HL-60/S4 treated with phorbol 12-myristate 13-acetate at 8.2 ng/mL for 4 days and 3 days (cell line): ENCODE data around the gene POLR2I.
"Not testable (repeated sequence)": the region's sequence is repeated elsewhere in the genome, so short reads cannot be mapped to it uniquely, and the experiment has no call there.

Experiments
- in situ Hi-C: fragments of 300-500 bp; cut with MboI; formaldehyde crosslinking; loops from 2 replicates; pipeline ENCODE4 v1.15.0; 2022; ENCODE audit warnings: low sequenced_read_pairs

The POLR2I gene

GRCh38 chr19:36134867-36135266 is 20.2 kb upstream of the POLR2I start:
- in situ Hi-C loops, result not testable (repeated sequence)

GRCh38 chr19:36131221-36131620 is 16.5 kb upstream of the POLR2I start:
- in situ Hi-C loops, result not testable (repeated sequence)

- in situ Hi-C loops, result no loop called here
Observed at GRCh38 chr19:36128392-36128736, 13.7 kb upstream of the POLR2I start.

GRCh38 chr19:36125557-36125956 is 10.9 kb upstream of the POLR2I start:
- in situ Hi-C loops, result no loop called here

GRCh38 chr19:36121486-36122124 is 6.9 kb upstream of the POLR2I start:
- in situ Hi-C loops, result no loop called here

- in situ Hi-C loops, result no loop called here
Observed at GRCh38 chr19:36120984-36121358, 6.3 kb upstream of the POLR2I start.

GRCh38 chr19:36120092-36120983 is 5.7 kb upstream of the POLR2I start:
- in situ Hi-C loops, result no loop called here

- in situ Hi-C loops, result no loop called here
Observed at GRCh38 chr19:36116344-36116637, 1.6 kb upstream of the POLR2I start.

- in situ Hi-C loops, result no loop called here
Observed at GRCh38 chr19:36115453-36116343, 1.0 kb upstream of the POLR2I start, which contains the start of gene TBCB. Gene TBCB, plus strand, starts transcription at chr19:36115468. Its CDS starts 93 bp downstream, at chr19:36115561.

- in situ Hi-C loops, result no loop called here
Observed at GRCh38 chr19:36113894-36114720, 568 bp downstream of the POLR2I start.

- in situ Hi-C loops, result no loop called here
Observed at GRCh38 chr19:36113425-36113824, 1.2 kb downstream of the POLR2I start.

- in situ Hi-C loops, result no loop called here
Observed at GRCh38 chr19:36112678-36113077, 2.0 kb downstream of the POLR2I start.

- in situ Hi-C loops, result no loop called here
Observed at GRCh38 chr19:36111200-36111539, 3.5 kb downstream of the POLR2I start.

GRCh38 chr19:36110487-36111199 is 4.0 kb downstream of the POLR2I start, which contains the start of gene OVOL3:
Gene OVOL3, plus strand, starts transcription at chr19:36111143. Its CDS starts 60 bp downstream, at chr19:36111203.
- in situ Hi-C loops, result no loop called here

- in situ Hi-C loops, result no loop called here
Observed at GRCh38 chr19:36108684-36109083, 6.0 kb downstream of the POLR2I start.

GRCh38 chr19:36106991-36107390 is 7.7 kb downstream of the POLR2I start:
- in situ Hi-C loops, result no loop called here

- in situ Hi-C loops, result no loop called here
Observed at GRCh38 chr19:36106441-36106840, 8.2 kb downstream of the POLR2I start.

- in situ Hi-C loops, result no loop called here
Observed at GRCh38 chr19:36103842-36104552, 10.7 kb downstream of the POLR2I start.

GRCh38 chr19:36103040-36103626 is 11.5 kb downstream of the POLR2I start:
- in situ Hi-C loops, result no loop called here
